Astrocyte (in vitro differentiated cells and primary cell): ENCODE measurements around the gene LASP1. TPM values are rescaled to one million over a fixed set of nuclear protein-coding genes. Genes with fewer than 3 reads are reported as not detected.
"Not testable (repeated sequence)": the region's sequence is repeated elsewhere in the genome, so short reads cannot be mapped to it uniquely, and the experiment has no call there.

Source experiments
- DNase-seq: peaks from one replicate; pipeline ENCODE4 v3.0.0-alpha.2; 2010; ENCODE audit warnings: low read depth
- FAIRE-seq: peaks from 2 replicates; lab custom pipeline; 2011; peaks lifted over from hg19 to GRCh38; lab: Jason Lieb, UNC
- H2AFZ ChIP-seq: 2 replicates; pipeline ENCODE4 v1.6.0; 2012; ENCODE audit warnings: low read depth, low read length, inconsistent platforms
- H3K27ac ChIP-seq: 2 replicates; pipeline ENCODE4 v1.5.1; 2011; ENCODE audit warnings: low read depth, low read length, inconsistent platforms
- H3K27me3 ChIP-seq: 2 replicates; pipeline ENCODE4 v1.6.0; 2011; ENCODE audit warnings: low read length, inconsistent platforms; ENCODE audit not compliant: insufficient read depth
- H3K36me3 ChIP-seq: 2 replicates; pipeline ENCODE4 v1.5.1; 2011; ENCODE audit warnings: low read length, inconsistent platforms; ENCODE audit not compliant: insufficient read depth
- H3K4me1 ChIP-seq: 2 replicates; pipeline ENCODE4 v1.5.1; 2011; ENCODE audit warnings: low read length, inconsistent platforms; ENCODE audit not compliant: insufficient read depth
- H3K4me2 ChIP-seq: 2 replicates; pipeline ENCODE4 v1.6.0; 2012; ENCODE audit warnings: low read length, inconsistent platforms
- H3K4me3 ChIP-seq: 2 replicates; pipeline ENCODE4 v1.5.1; 2011; ENCODE audit warnings: low read depth, mild to moderate bottlenecking, low read length, inconsistent platforms; ENCODE audit not compliant: insufficient read depth
- H3K79me2 ChIP-seq: 2 replicates; pipeline ENCODE4 v1.6.0; 2012; ENCODE audit warnings: mild to moderate bottlenecking, low read length, inconsistent platforms; ENCODE audit not compliant: insufficient read depth
- H3K9ac ChIP-seq: 2 replicates; pipeline ENCODE4 v1.6.0; 2012; ENCODE audit warnings: mild to moderate bottlenecking, low read length, inconsistent platforms
- H3K9me3 ChIP-seq: 2 replicates; pipeline ENCODE4 v1.5.1; 2012; ENCODE audit warnings: low read depth, mild to moderate bottlenecking, low read length, inconsistent platforms; ENCODE audit not compliant: insufficient read depth
- H4K20me1 ChIP-seq: 2 replicates; pipeline ENCODE4 v1.6.0; 2012; ENCODE audit warnings: low read length, inconsistent platforms; ENCODE audit not compliant: insufficient read depth
- H3K27ac Mint-ChIP-seq: one replicate; pipeline ENCODE4 v1.8.0; 2021; ENCODE audit warnings: mild to moderate bottlenecking, mixed read lengths; ENCODE audit not compliant: unreplicated experiment
- H3K27me3 Mint-ChIP-seq: one replicate; pipeline ENCODE4 v1.8.0; 2021; ENCODE audit warnings: low read depth, mixed read lengths; ENCODE audit not compliant: unreplicated experiment
- H3K36me3 Mint-ChIP-seq: one replicate; pipeline ENCODE4 v1.8.0; 2021; ENCODE audit warnings: low read depth, mixed read lengths; ENCODE audit not compliant: unreplicated experiment
- H3K4me1 Mint-ChIP-seq: one replicate; pipeline ENCODE4 v1.8.0; 2021; ENCODE audit warnings: low read depth, mixed read lengths; ENCODE audit not compliant: unreplicated experiment
- H3K4me3 Mint-ChIP-seq: one replicate; pipeline ENCODE4 v1.8.0; 2021; ENCODE audit warnings: mild to moderate bottlenecking, moderate library complexity, mixed read lengths; ENCODE audit not compliant: unreplicated experiment
- H3K9me3 Mint-ChIP-seq: one replicate; pipeline ENCODE4 v1.8.0; 2021; ENCODE audit warnings: mild to moderate bottlenecking, mixed read lengths; ENCODE audit not compliant: unreplicated experiment
- CTCF ChIP-seq: IDR thresholded peaks from 2 replicates; pipeline ENCODE4 v1.5.1; 2011; ENCODE audit warnings: low read depth, mild to moderate bottlenecking, inconsistent platforms, low read length, moderate library complexity; ENCODE audit not compliant: insufficient read depth
- EZH2 ChIP-seq: IDR thresholded peaks from 2 replicates; pipeline ENCODE4 v1.6.1; 2012; ENCODE audit warnings: mild to moderate bottlenecking, low read length, inconsistent platforms; ENCODE audit not compliant: insufficient read depth
- total RNA-seq: library from RNA; stranded (reverse); gene quantifications from 2 replicates; pipeline ENCODE4 v1.2.1, GENCODE V29; 2021

The LASP1 gene
- total RNA-seq, 1 donor from 2014 or later: 421 TPM

GRCh38 chr17:38853292-38854219 is 16.3 kb upstream of the LASP1 start, which contains the start of gene RPL23:
Gene RPL23, minus strand, starts transcription at chr17:38853721. Its CDS starts 11 bp downstream, at chr17:38853710.
- Mint-ChIP-seq H3K36me3 (peaks cover 25% of the 10 kb centered on the region), H3K27me3 (no peaks in the 10 kb centered on the region), H3K4me3 (peak within 1 kb of the TSS; percentile 98), H3K4me1 (peaks cover 21% of the 10 kb centered on the region), H3K27ac (peak within 1 kb of the TSS; percentile 97), H3K9me3 (no peaks in the 10 kb centered on the region)
- Histone ChIP-seq H3K27ac (peak within 1 kb of the TSS; percentile 90), H3K4me1 (peaks cover 20% of the 10 kb centered on the region), H3K9me3 (no peaks in the 10 kb centered on the region), H3K79me2 (peaks cover 50% of the 10 kb centered on the region), H2AFZ (peak within 1 kb of the TSS; percentile 55), H3K4me3 (peak within 1 kb of the TSS; percentile 91), H3K27me3 (no peaks in the 10 kb centered on the region), H3K36me3 (peaks cover 34% of the 10 kb centered on the region), H3K9ac (peak within 1 kb of the TSS; percentile 97), H4K20me1 (peaks cover 47% of the 10 kb centered on the region), H3K4me2 (peak within 1 kb of the TSS; percentile 89)
- TF ChIP-seq CTCF (no peak), EZH2 (no peak)
- DNase-seq (peak; percentile 92), FAIRE-seq (no peak)

GRCh38 chr17:38855101-38855714 is 14.7 kb upstream of the LASP1 start:
- Histone ChIP-seq H3K4me1 (peaks cover 18% of the 10 kb centered on the region), H3K27ac (peak overlapping the region; percentile 26), H3K79me2 (peaks cover 34% of the 10 kb centered on the region), H4K20me1 (peaks cover 30% of the 10 kb centered on the region), H3K4me2 (peak overlapping the region; percentile 69), H3K36me3 (peaks cover 17% of the 10 kb centered on the region)
- not testable (repeated sequence) for FAIRE-seq, H3K27me3 Mint-ChIP-seq, H3K9ac ChIP-seq, H3K9me3 ChIP-seq, H3K9me3 Mint-ChIP-seq, H2AFZ ChIP-seq, H3K4me3 ChIP-seq, H3K27me3 ChIP-seq
- Mint-ChIP-seq H3K27ac (peak overlapping the region; percentile 34), H3K36me3 (peaks cover 21% of the 10 kb centered on the region), H3K4me1 (peaks cover 11% of the 10 kb centered on the region), H3K4me3 (peak overlapping the region; percentile 60)
- DNase-seq: peak; percentile 90

- H3K9me3 Mint-ChIP-seq: no peaks in the 10 kb centered on the region
- Histone ChIP-seq H4K20me1 (peaks cover 10% of the 10 kb centered on the region), H3K4me2 (no peak overlapping the region), H3K79me2 (peaks cover 13% of the 10 kb centered on the region), H2AFZ (no peak overlapping the region), H3K36me3 (no peaks in the 10 kb centered on the region), H3K4me1 (no peaks in the 10 kb centered on the region), H3K9me3 (no peaks in the 10 kb centered on the region), H3K4me3 (no peak overlapping the region), H3K9ac (no peak overlapping the region), H3K27me3 (no peaks in the 10 kb centered on the region), H3K27ac (no peak overlapping the region)
- H3K4me3 Mint-ChIP-seq: no peak overlapping the region
- no peak overlapping the region for H3K27ac Mint-ChIP-seq
- no peaks in the 10 kb centered on the region for H3K27me3 Mint-ChIP-seq
- H3K36me3 Mint-ChIP-seq: peaks cover 11% of the 10 kb centered on the region
- no peak for FAIRE-seq
- TF ChIP-seq EZH2 (no peak), CTCF (no peak)
- no peak for DNase-seq
- peaks cover 4% of the 10 kb centered on the region for H3K4me1 Mint-ChIP-seq
Observed at GRCh38 chr17:38857271-38857670, 12.6 kb upstream of the LASP1 start.
